Glomerular endothelial cell (primary cell): ENCODE results near the gene GREB1L. TPM values are rescaled to one million over a fixed set of nuclear protein-coding genes. Genes with fewer than 3 reads are reported as not detected.
"Not testable (repeated sequence)": the region's sequence is repeated elsewhere in the genome, so short reads cannot be mapped to it uniquely, and the experiment has no call there.

Experiments used
- DNase-seq: peaks from one replicate; pipeline ENCODE4 v3.0.0-alpha.2; 2011; ENCODE audit warnings: low read depth, low spot score; ENCODE audit errors: extremely low read depth
- total RNA-seq: library from RNA; depleted of rRNA; stranded (reverse); fragments of >200 nt; gene quantifications from 2 replicates; pipeline ENCODE4 v1.2.3, GENCODE V29; 2015

The GREB1L gene
- total RNA-seq, 1 donor from 2014 or later = 1.5 TPM

GRCh38 chr18:21262979-21263378, 20.9 kb downstream of the GREB1L start:
- DNase-seq = no peak

- DNase-seq = no peak
Observed at GRCh38 chr18:21264651-21265050, 22.6 kb downstream of the GREB1L start.

GRCh38 chr18:21265971-21266673, 24.1 kb downstream of the GREB1L start:
- DNase-seq = no peak

GRCh38 chr18:21267400-21267799, 25.4 kb downstream of the GREB1L start:
- no peak for DNase-seq

- DNase-seq = no peak
Observed at GRCh38 chr18:21269349-21269748, 27.3 kb downstream of the GREB1L start.

GRCh38 chr18:21270453-21270852, 28.4 kb downstream of the GREB1L start:
- DNase-seq = no peak

- no peak for DNase-seq
Observed at GRCh38 chr18:21272016-21272579, 30.1 kb downstream of the GREB1L start.

GRCh38 chr18:21273568-21273967, 31.5 kb downstream of the GREB1L start:
- DNase-seq = no peak

GRCh38 chr18:21275645-21276044, 33.6 kb downstream of the GREB1L start:
- no peak for DNase-seq

- no peak for DNase-seq
Observed at GRCh38 chr18:21277578-21277977, 35.5 kb downstream of the GREB1L start.

- DNase-seq = not testable (repeated sequence)
Observed at GRCh38 chr18:21278218-21278617, 36.2 kb downstream of the GREB1L start.

GRCh38 chr18:21281603-21282002, 39.6 kb downstream of the GREB1L start:
- no peak for DNase-seq

GRCh38 chr18:21284540-21284939, 42.5 kb downstream of the GREB1L start:
- no peak for DNase-seq

- no peak for DNase-seq
Observed at GRCh38 chr18:21289827-21290226, 47.8 kb downstream of the GREB1L start.

GRCh38 chr18:21291106-21291505, 49.1 kb downstream of the GREB1L start:
- no peak for DNase-seq

GRCh38 chr18:21293479-21293878, 51.4 kb downstream of the GREB1L start:
- no peak for DNase-seq

- no peak for DNase-seq
Observed at GRCh38 chr18:21295101-21295500, 53.1 kb downstream of the GREB1L start.

GRCh38 chr18:21296045-21296444, 54.0 kb downstream of the GREB1L start:
- no peak for DNase-seq

GRCh38 chr18:21298351-21298750, 56.3 kb downstream of the GREB1L start:
- DNase-seq = no peak

GRCh38 chr18:21300035-21300907, 58.2 kb downstream of the GREB1L start:
- DNase-seq = no peak

- DNase-seq = no peak
Observed at GRCh38 chr18:21300908-21301200, 58.8 kb downstream of the GREB1L start.

- DNase-seq = no peak
Observed at GRCh38 chr18:21303445-21303844, 61.4 kb downstream of the GREB1L start.
